Endometrial microvascular endothelial cells (primary cell): Measurements from ENCODE around the gene CGAS. TPM values are rescaled to one million over a fixed set of nuclear protein-coding genes. Genes with fewer than 3 reads are reported as not detected.
"Not testable (repeated sequence)": the region's sequence is repeated elsewhere in the genome, so short reads cannot be mapped to it uniquely, and the experiment has no call there.

Source experiments
- in situ Hi-C: cut with HindIII; loops from 2 replicates; pipeline ENCODE4 v1.10.0; 2017; ENCODE audit warnings: low sequenced_read_pairs, low pct_unique_long_range_greater_than_20kb; ENCODE audit errors: inconsistent ontology term
- total RNA-seq: library from RNA; depleted of rRNA; stranded (reverse); fragments of >200 nt; gene quantifications from one replicate; pipeline ENCODE4 v1.2.3, GENCODE V29; 2015; ENCODE audit errors: inconsistent ontology term

The CGAS gene
- total RNA-seq, 1 donor from 2014 or later, result 16.9 TPM

DNA sequence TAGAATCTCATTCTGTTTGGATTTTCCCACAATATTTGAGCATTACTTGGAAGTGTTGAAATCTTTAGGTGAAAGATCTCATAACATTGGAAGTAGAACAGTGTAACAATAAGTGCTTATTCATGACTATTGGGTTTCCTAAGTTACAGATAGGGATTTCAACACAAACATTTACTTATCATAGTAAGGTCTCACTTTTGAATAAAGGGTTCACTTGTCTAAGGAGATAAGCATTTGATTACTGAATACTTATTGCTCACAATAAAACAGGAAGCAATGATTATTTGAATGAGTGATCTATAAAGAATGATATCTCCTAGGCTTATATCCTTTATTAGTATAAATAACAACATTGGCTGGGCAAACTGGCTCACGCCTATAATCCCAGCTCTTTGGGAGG, 42.7 kb downstream of the CGAS start:
- in situ Hi-C loops, result no loop called here

- in situ Hi-C loops, result no loop called here
These were observed 51.4 kb downstream of the CGAS start for GRCh38 chr6:73400656-73401055.

GRCh38 chr6:73395875-73396274, 56.2 kb downstream of the CGAS start:
- in situ Hi-C loops, result no loop called here

DNA sequence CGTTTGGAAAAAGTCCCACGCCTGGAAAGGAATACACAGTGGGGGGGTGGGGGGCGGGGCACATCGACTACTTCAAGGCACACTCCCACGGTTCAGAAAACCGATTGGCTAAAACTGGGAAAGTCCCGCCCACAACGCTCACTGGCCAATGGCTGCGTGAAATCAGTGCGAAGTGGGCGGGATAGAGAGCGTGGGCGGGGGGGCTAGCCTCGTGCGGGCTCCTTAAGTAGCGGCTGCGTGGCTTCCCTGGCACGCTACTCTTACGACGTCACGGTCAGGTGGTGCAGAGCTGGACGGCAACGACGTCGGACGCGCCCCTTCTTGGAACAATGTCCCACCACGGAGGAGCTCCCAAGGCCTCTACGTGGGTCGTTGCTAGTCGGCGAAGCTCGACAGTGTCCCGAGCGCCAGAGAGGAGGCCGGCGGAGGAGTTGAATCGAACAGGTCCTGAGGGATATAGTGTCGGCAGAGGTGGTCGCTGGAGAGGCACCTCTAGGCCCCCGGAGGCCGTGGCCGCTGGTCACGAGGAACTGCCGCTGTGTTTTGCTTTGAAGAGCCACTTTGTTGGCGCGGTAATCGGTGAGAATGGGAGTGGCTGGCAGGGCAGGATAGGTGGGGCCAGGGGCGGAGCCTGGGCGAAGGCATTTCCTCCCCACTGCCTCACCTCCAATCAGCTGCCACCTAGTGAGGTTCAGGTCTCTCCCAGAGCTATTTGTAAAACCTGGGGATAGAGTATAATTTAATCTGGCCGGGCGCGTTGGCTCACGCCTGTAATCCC, 57.3 kb downstream of the CGAS start, which contains the start of gene DDX43:
DDX43 (plus strand) TSS at position 252 of the 778 bp plus-strand sequence; CDS start at position 330, 78 bp downstream.
- in situ Hi-C loops, result no loop called here

DNA sequence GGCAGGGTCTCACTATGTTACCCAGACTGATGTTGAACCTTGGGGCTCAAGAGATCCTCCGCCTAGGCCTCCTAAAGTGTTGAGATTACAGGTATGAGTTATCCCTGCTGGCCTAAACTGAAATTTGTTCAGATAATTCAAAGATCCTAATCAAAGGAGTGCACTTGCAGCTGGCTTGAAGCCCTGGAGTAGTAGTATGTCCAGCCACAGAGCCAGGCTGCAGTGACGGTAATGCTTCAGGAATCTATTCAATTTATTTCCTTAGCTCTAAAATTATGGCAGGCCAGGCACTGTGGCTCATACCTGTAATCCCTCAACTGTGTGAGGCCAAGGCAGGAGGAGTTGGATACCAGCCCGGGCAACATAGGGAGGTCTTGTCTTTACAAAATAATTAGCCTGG, 58.8 kb downstream of the CGAS start:
- in situ Hi-C loops, result no loop called here

GRCh38 chr6:73392188-73392587, 59.9 kb downstream of the CGAS start:
- in situ Hi-C loops, result not testable (repeated sequence)

GRCh38 chr6:73391675-73392074, 60.4 kb downstream of the CGAS start:
- in situ Hi-C loops, result no loop called here

DNA sequence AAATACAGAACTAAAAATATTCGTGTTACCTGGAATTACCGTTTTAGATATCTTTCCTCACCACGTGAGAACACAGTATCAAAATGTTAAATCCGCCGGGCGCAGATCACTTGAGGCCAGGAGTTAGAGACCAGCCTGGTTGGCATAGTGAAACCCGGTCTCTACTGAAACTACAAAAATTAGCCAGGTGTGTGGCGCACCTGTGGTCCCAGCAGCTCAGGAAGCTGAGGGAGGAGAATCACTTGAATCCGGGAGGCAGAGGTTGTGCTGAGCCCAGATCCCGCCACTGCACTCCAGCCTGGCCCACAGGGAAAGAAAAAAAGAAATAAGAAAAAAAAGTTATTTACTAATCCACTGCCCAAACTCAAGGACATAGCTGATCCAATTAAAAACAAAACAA, 62.2 kb downstream of the CGAS start:
- in situ Hi-C loops, result no loop called here

GRCh38 chr6:73388800-73389512, 63.1 kb downstream of the CGAS start:
- in situ Hi-C loops, result no loop called here

DNA sequence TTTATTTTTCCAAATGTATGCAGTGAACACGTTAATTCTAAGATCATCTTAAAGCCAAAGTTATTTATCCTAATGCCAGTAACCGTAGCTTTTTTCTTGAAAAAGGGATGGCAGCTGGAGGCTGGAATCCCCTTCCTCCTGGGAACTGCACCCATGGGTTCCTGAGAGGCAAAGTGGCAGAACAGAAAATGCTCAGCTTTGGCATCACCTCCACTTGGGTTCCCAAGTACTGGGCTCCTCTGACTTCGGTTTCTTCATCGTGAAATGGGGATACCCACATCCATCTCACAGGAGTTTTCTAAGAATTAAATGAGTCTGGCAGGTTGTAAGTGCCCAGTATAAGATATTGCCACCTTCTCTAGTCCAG, 63.7 kb downstream of the CGAS start:
- in situ Hi-C loops, result no loop called here

DNA sequence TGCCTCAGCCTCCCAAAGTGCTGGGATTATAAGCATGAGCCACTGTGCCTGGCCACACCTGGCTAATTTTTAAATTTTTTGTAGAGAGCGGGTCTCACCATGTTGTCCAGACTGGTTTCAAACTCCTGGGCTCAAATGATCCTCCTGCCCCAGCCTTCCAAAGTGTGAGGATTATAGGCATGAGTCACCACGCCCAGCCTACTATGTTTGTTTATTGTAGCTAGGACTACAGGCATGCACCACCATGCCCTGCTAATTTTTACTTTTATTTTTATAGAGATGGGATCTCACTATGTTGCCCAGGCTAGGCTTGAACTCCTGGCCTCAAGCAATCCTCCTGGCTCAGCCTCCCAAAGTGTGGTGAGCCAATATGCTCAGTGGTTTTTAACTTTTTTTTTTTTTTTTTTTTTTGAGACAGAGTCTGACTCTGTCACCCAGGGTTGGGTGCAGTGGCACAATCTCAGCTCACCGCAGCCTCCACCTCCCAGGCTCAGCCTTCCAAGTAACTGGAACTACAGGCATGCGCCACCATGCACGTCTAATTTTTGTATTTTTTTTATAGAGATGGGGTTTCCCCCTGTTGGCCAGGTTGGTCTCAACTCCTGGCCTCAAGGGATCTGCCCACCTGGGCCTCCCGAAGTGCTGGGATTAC, 69.5 kb downstream of the CGAS start:
- in situ Hi-C loops, result no loop called here

GRCh38 chr6:73381531-73381930, 70.6 kb downstream of the CGAS start:
- in situ Hi-C loops, result not testable (repeated sequence)

GRCh38 chr6:73377225-73377624, 74.9 kb downstream of the CGAS start:
- in situ Hi-C loops, result no loop called here

GRCh38 chr6:73375216-73375615, 76.9 kb downstream of the CGAS start:
- in situ Hi-C loops, result no loop called here

Other genes with a start within 250 kb of the CGAS start
- not detected for gene KHDC1L, start 226.8 kb downstream of the CGAS start, total RNA-seq
- gene KHDC1, start 189.1 kb downstream of the CGAS start, total RNA-seq, result 1.6 TPM
- not detected for gene DPPA5, start 98.0 kb downstream of the CGAS start, total RNA-seq
- not detected for gene KHDC3L, start 89.6 kb downstream of the CGAS start, total RNA-seq
- not detected for gene OOEP, start 82.4 kb downstream of the CGAS start, total RNA-seq
- 0.19 TPM for gene DDX43, start 57.5 kb downstream of the CGAS start, total RNA-seq
- gene MTO1, start 9.4 kb upstream of the CGAS start, total RNA-seq, result 42.9 TPM
- 10,343 TPM for gene EEF1A1, start 68.7 kb upstream of the CGAS start, total RNA-seq
- gene SLC17A5, start 201.7 kb upstream of the CGAS start, total RNA-seq, result 15.1 TPM
- 45.8 TPM for gene CD109, start 243.9 kb upstream of the CGAS start, total RNA-seq